Activated CD4-positive, alpha-beta memory T cell treated with anti-CD3 and anti-CD28 coated beads, Interleukin-2, amount 10 ng/mL, durations not matched to agents 7 days and 5 days (primary cell): ENCODE results near the gene CMA1. TPM values are rescaled to one million over a fixed set of nuclear protein-coding genes. Genes with fewer than 3 reads are reported as not detected.
A peak's percentile ranks its signal among the peaks of the same experiment; 100 is the strongest.
"Not testable (repeated sequence)": the region's sequence is repeated elsewhere in the genome, so short reads cannot be mapped to it uniquely, and the experiment has no call there.

Experiments used
- CTCF ChIA-PET: fragments of 350-600 bp; sonication (Branson Sonifier 250); formaldehyde crosslinking; loops from one replicate; lab custom pipeline; 2021; ENCODE audit warnings: antibody characterized with exemption, inconsistent platforms; lab: Charles Lee
- POLR2A ChIA-PET: fragments of 350-600 bp; sonication (Branson Sonifier 250); formaldehyde crosslinking; loops from one replicate; lab custom pipeline; 2021; ENCODE audit warnings: antibody characterized with exemption; lab: Charles Lee
- DNase-seq: peaks from one replicate; pipeline ENCODE4 v3.0.0-alpha.2; 2020
- H3K27ac Mint-ChIP-seq: one replicate; pipeline ENCODE4 v1.8.0; 2021; ENCODE audit warnings: mild to moderate bottlenecking, mixed read lengths
- H3K27me3 Mint-ChIP-seq: one replicate; pipeline ENCODE4 v1.8.0; 2021; ENCODE audit warnings: mixed read lengths
- H3K36me3 Mint-ChIP-seq: one replicate; pipeline ENCODE4 v1.8.0; 2021; ENCODE audit warnings: low read depth, mixed read lengths
- H3K4me1 Mint-ChIP-seq: one replicate; pipeline ENCODE4 v1.8.0; 2021; ENCODE audit warnings: mixed read lengths
- H3K4me3 Mint-ChIP-seq: one replicate; pipeline ENCODE4 v1.8.0; 2021; ENCODE audit warnings: mild to moderate bottlenecking, mixed read lengths
- H3K9me3 Mint-ChIP-seq: one replicate; pipeline ENCODE4 v1.8.0; 2021; ENCODE audit warnings: mixed read lengths
- total RNA-seq, 2 experiments: library from RNA; stranded (reverse); gene quantifications; one replicate each; pipeline ENCODE4 v1.2.3, GENCODE V29; 2021

CMA1 gene
- total RNA-seq, 2 experiments from 2014 or later: not detected

DNA sequence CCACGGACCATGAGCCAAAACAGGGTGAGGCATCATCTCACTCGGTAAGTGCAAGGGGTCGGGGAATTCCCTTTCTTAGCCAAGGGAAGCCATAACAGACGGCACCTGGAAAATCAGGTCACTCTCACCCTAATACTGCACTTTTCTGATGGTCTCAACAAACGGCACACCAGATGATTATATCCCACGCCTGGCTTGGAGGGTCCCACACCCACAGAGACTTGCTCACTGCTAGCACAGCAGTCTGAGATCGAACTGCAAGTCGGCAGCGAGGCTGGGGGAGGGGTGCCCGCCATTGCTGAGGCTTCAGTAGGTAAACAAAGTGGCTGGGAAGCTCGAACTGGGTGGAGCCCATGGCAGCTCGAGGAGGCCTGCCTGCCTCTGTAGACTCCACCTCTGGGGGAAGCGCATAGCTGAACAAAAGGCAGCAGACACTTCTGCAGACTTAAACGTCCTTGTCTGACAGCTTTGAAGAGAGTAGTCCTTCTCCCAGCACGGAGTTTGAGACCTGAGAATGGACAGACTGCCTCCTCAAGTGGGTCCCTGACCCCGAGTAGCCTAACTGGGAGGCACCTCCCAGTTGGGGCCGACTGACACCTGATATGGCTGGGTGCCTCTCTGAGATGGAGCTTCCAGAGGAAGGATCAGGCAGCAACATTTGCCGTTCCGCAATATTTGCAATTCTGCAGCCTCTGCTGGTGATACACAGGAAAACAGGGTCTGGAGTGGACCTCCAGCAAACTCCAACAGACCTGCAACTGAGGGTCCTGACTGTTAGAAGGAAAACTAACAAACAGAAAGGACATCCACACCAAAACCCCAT is 16.3 kb downstream of the CMA1 start:
- H3K27me3 Mint-ChIP-seq, DNase-seq, H3K4me3 Mint-ChIP-seq, H3K4me1 Mint-ChIP-seq, H3K27ac Mint-ChIP-seq, H3K36me3 Mint-ChIP-seq, H3K9me3 Mint-ChIP-seq: not testable (repeated sequence)
- ChIA-PET CTCF (interaction anchor here (0.6 to 1.0 kb wide), 2 partner anchors 11 to 137 kb away, joined by 3 read pairs; no protein-coding TSS in a partner anchor), POLR2A (interaction anchor here (0.6 kb wide), 1 partner anchor 168 kb away, joined by 3 read pairs; no protein-coding TSS in a partner anchor)

DNA sequence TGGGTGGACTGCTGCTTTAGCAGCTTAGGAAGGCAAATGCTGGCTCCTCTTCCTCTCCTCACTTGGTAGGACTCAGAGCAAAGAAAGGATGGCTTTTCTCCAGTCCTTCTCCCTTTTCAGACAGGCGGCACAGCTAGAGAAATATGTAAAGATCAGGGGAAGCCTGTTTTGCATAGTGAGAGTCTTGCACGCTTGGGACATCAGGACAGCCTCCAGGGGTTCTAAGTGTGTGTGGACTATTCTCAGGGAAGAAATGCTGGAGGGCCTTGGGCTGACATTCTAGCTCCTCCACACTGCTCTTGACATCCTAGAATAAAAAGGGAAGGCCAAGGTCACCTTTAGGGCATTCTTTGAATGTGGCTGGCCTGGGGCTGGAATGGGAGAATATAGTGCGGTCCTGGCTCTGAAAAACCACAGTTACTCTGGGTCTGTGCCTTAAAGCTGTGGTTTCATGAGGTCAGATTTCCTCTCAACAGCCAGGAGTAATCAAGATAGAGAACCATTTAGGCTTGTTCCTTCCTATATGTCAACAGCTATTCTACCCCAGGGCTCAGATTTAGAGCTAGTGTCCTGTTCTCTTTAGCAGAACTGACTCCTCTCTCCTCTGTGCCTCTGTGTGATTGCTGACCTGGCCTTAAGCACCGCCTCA is 24.3 kb downstream of the CMA1 start:
- Mint-ChIP-seq H3K4me3 (no peak overlapping the region), H3K27me3 (no peaks in the 10 kb centered on the region)

DNA sequence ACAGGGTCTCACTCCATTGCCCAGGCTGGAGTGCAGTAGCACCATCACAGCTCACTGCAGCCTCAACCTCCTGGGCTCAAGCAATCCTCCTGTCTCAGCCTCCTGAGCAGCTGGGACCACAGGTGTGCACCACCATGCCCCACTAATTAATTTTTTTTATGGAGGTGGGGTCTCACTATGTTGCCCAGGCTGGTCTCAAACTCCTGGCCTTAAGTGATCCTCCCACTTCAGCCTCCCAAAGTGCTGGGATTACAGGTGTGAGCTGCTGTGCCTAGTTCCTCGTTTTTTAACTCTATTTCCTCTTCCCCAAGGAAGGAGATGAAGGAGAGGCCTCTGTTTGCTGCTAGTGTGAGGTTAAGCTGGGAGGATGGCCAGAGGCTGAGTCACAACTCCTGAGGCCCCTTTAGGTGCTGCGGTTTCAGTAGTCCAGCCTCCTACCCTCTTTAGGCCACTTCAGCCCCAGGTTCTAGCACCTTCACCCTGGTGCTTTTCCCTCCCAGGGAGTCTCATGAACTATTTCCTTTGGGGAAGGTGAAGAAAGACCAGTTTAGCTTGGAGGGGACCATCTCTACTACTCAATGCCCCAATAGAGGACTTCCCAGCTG is 25.3 kb downstream of the CMA1 start:
- not testable (repeated sequence) for H3K4me3 Mint-ChIP-seq, H3K27me3 Mint-ChIP-seq, DNase-seq, H3K27ac Mint-ChIP-seq, H3K9me3 Mint-ChIP-seq, H3K36me3 Mint-ChIP-seq
- ChIA-PET CTCF (interaction anchor here (0.9 to 2.6 kb wide), 9 partner anchors 24 to 228 kb away, joined by 3 to 8 read pairs (median 6); partner anchors contain the start of gene GZMB), POLR2A (interaction anchor here (0.9 to 1.5 kb wide), 2 partner anchors 26 to 46 kb away, joined by 3 read pairs; partner anchors contain the start of gene CMA1)
- peaks cover 28% of the 10 kb centered on the region for H3K4me1 Mint-ChIP-seq

More for the DNA sequence above, 24.3 kb downstream of the CMA1 start:
- H3K9me3 Mint-ChIP-seq: no peaks in the 10 kb centered on the region
- peaks cover 28% of the 10 kb centered on the region for H3K4me1 Mint-ChIP-seq
- ChIA-PET CTCF (interaction anchor here (0.6 to 2.4 kb wide), 10 partner anchors 25 to 227 kb away, joined by 3 to 8 read pairs (median 4); partner anchors contain the start of genes GZMB and SDR39U1), POLR2A (interaction anchor here (0.9 to 1.5 kb wide), 2 partner anchors 25 to 47 kb away, joined by 3 read pairs; partner anchors contain the start of gene CMA1)
- no peaks in the 10 kb centered on the region for H3K36me3 Mint-ChIP-seq
- H3K27ac Mint-ChIP-seq: peak overlapping the region; percentile 6
- DNase-seq: peak; percentile 20

DNA sequence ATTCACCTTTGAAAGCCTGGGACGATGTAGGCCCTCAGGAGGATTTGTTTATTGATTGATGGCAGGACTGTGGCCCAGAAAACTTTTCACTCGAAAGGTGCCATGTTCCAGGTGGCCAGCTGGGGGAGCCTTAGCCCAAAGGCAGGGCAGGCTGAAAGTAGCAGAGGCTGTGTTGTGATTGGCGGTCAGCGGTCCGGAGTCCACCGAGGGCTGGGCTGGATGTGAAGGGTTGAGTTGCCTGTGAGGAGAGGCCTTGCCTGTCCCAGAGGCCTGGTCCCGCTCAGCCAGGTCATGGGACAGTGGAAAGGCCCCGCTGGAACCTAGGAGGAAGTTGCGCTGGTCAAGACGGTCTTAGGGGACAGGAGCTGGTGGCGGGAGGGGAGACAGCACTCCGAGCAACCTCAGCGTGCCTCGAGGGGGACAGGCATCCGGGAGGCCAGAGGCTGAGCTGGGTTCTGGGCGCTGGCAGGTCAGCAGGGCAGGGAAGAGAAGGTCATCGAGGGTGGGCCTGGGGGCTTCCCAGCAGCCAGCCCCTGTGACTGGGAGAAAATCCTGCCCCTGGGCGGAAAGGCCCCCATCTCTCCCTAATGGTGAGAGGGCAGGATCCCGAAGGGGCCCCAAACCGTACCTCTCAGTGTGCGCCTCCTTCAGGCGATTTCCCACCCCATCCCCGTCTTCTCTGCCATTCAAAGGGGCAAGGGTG is 26.3 kb downstream of the CMA1 start:
- ChIA-PET CTCF (interaction anchor here (0.8 to 2.6 kb wide), 9 partner anchors 9 to 651 kb away, joined by 3 to 7 read pairs (median 5); no protein-coding TSS in a partner anchor), POLR2A (no interaction called here)
- Mint-ChIP-seq H3K27me3 (no peaks in the 10 kb centered on the region), H3K4me3 (peak overlapping the region; percentile 51), H3K9me3 (no peaks in the 10 kb centered on the region), H3K27ac (peak overlapping the region; percentile 11), H3K4me1 (peaks cover 28% of the 10 kb centered on the region), H3K36me3 (no peaks in the 10 kb centered on the region)
- peak; percentile 67 for DNase-seq

DNA sequence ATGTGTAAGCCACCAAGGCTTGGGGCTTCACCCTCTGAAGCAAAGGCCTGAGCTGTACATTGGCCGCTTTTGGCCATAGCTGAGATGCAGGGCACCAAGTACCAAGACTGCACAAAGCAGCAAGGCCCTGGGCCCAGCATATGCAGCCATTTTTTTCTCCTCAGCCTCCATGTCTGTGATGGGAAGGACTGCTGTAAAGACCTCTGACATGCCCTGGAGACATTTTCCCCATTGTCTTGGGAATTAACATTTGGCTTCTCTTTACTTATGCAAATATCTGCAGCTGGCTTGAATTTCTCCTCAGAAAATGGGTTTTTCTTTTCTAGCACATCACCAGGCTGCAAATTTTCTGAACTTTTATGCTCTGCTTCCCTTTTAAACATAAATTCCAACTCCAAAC is 28.1 kb downstream of the CMA1 start:
- DNase-seq, CTCF ChIA-PET, H3K27ac Mint-ChIP-seq, H3K36me3 Mint-ChIP-seq, POLR2A ChIA-PET, H3K4me3 Mint-ChIP-seq, H3K27me3 Mint-ChIP-seq, H3K9me3 Mint-ChIP-seq: not testable (repeated sequence)
- H3K4me1 Mint-ChIP-seq: peaks cover 28% of the 10 kb centered on the region

DNA sequence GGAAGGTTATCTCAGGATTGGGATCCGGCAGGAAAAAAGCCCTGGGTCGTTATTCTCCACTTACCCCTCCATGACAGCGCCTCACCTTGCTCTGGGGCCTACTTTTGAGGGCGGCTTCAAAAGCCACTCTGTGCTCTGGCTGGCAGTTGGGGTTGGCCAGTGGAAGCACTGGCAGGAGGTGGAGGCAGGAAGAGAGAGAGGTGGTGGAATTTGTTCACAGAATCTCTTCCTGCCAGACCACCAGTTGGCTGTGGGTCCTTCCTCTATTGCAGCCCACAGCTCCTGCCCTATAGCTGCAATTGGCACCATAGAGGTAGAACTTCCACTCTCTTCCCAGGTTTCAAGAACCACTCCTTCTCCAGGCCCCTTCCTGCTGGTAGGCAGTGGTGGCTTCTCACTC is 32.8 kb downstream of the CMA1 start:
- Mint-ChIP-seq H3K36me3 (no peaks in the 10 kb centered on the region), H3K9me3 (no peaks in the 10 kb centered on the region), H3K4me3 (no peak overlapping the region), H3K27me3 (no peaks in the 10 kb centered on the region), H3K27ac (no peak overlapping the region), H3K4me1 (no peaks in the 10 kb centered on the region)
- DNase-seq: no peak
- POLR2A ChIA-PET: no interaction called here
- CTCF ChIA-PET: interaction anchor here (1.9 kb wide), 1 partner anchor 235 kb away, joined by 5 read pairs; no protein-coding TSS in a partner anchor

DNA sequence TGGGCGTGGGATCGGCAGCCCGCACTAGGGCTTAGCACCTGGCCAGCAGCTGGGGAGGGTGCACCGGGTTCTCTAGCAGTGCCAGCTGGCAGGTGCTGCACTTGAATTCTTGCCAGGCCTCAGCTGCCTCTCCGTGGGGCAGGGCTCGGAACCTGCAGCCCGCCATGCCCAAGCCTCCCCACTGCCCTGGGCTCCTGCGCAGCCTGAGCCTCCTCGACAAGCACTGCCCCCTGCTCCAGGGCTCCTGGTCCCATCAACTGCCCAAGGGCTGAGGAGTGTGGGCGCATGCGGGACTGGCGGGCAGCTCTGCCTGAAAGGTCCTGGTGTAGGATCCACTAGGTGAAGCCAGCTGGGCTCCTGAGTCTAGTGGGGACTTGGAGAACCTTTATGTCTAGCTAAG is 34.9 kb downstream of the CMA1 start:
- H3K9me3 Mint-ChIP-seq: no peaks in the 10 kb centered on the region
- no peaks in the 10 kb centered on the region for H3K4me1 Mint-ChIP-seq
- no peaks in the 10 kb centered on the region for H3K36me3 Mint-ChIP-seq
- H3K27me3 Mint-ChIP-seq: no peaks in the 10 kb centered on the region
- CTCF ChIA-PET: no interaction called here
- no peak overlapping the region for H3K27ac Mint-ChIP-seq
- POLR2A ChIA-PET: no interaction called here
- no peak overlapping the region for H3K4me3 Mint-ChIP-seq
- DNase-seq: no peak

DNA sequence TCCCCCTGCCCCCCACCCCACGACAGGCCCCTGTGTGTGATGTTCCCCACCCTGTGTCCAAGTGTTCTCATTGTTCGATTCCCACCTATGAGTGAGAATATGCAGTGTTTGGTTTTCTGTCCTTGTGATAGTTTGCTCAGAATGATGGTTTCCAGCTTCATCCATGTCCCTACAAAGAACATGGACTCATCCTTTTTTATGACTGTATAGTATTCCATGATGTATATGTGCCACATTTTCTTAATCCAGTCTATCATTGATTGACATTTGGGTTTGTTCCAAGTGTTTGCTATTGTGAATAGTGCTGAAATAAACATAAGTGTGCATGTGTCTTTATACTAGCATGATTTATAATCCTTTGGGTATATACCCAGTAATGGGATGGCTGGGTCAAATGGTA is 37.6 kb downstream of the CMA1 start:
- DNase-seq, POLR2A ChIA-PET, H3K36me3 Mint-ChIP-seq, H3K4me3 Mint-ChIP-seq, H3K4me1 Mint-ChIP-seq, H3K27ac Mint-ChIP-seq, CTCF ChIA-PET, H3K9me3 Mint-ChIP-seq, H3K27me3 Mint-ChIP-seq: not testable (repeated sequence)

DNA sequence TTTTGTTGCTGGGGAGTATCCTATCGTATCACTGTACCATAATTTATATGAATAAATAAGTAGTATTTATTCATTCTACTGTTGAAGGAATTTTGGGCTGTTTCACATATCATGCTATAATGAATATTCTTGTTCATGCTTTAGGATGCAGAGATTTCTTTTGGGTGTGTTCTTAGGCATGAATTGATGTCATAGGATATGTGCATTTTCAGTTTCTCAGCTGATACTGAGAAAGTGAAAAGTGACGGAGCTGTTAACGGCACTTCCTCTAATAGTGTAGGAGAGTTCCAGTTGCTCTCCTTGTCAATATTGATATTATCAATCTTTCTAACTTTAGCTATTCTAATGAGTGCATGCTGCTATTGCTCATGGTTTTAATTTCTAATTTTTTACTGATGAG is 42.3 kb downstream of the CMA1 start:
- Mint-ChIP-seq H3K36me3 (peaks cover 3% of the 10 kb centered on the region), H3K9me3 (no peaks in the 10 kb centered on the region), H3K4me1 (peaks cover 12% of the 10 kb centered on the region), H3K4me3 (no peak overlapping the region), H3K27ac (no peak overlapping the region), H3K27me3 (no peaks in the 10 kb centered on the region)
- no peak for DNase-seq
- ChIA-PET POLR2A (no interaction called here), CTCF (no interaction called here)

DNA sequence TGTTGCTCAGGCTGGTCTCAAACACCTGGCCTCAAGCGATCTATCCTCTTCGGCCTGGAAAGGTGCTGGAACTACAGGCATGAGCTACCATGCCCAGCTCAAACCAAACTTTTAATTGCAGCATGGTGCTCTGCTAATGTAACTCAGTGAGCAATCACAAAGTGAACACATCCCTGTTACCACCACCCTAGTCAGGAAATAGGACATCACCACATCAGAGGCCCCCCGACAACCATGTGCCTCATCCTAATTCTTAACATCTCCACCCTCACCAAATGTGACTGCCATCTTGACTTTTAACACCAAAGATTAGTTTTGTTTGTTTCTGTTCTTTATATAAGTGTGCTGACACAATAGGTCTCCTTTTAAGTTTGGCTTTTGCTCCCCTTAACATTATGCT is 42.7 kb downstream of the CMA1 start:
- peaks cover 12% of the 10 kb centered on the region for H3K4me1 Mint-ChIP-seq
- H3K27me3 Mint-ChIP-seq: no peaks in the 10 kb centered on the region
- ChIA-PET POLR2A (no interaction called here), CTCF (no interaction called here)
- no peak overlapping the region for H3K4me3 Mint-ChIP-seq
- H3K9me3 Mint-ChIP-seq: no peaks in the 10 kb centered on the region
- H3K36me3 Mint-ChIP-seq: peaks cover 3% of the 10 kb centered on the region
- no peak overlapping the region for H3K27ac Mint-ChIP-seq
- no peak for DNase-seq

DNA sequence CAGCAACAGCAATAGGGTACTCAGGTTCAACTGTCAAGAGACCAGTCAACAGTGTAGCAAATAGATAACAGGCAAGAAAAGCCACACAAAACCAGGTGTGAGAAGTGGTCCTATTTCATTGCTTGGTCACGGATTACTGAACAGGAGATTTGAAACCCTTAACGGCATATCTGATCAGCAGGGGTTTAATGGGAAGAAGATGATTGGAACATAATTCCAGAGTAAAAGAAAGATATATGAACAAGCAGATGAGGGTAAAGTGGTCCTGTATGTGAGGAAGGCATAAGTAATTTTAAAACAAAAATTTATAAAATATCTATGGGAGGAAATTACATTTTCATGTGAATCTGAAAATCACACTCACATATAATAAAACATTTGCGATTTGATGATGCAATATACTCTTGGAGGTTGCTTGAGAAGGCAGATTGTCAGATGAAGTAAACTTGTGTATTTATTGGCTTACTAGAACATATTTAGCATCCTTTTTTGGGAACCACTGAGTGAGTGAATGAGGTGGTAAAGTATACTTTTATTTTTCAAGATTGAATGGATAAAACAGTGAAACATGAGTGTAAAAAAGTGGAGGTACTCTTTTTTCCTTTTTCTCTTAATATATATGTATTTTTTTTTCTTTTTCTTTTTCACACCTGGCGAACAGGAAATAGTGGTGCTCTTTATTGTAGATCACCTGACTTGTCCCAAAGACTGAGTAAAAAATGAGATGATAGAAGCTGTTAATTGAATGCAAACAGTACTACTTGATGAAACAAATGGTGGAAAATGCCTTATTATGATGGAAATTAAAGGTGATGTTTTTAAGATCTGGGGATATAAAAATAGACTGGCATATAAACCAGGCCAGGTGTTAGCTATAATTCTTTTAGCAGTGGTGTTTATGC is 43.9 kb downstream of the CMA1 start:
- Mint-ChIP-seq H3K4me3 (no peak overlapping the region), H3K9me3 (no peaks in the 10 kb centered on the region), H3K4me1 (peaks cover 12% of the 10 kb centered on the region), H3K27ac (no peak overlapping the region), H3K27me3 (no peaks in the 10 kb centered on the region), H3K36me3 (peaks cover 3% of the 10 kb centered on the region)
- POLR2A ChIA-PET: no interaction called here
- CTCF ChIA-PET: no interaction called here
- no peak for DNase-seq
